Measurements from ENCODE around the gene FMNL2. TPM values are rescaled to one million over a fixed set of nuclear protein-coding genes. Genes with fewer than 3 reads are reported as not detected.
A peak's percentile ranks its signal among the peaks of the same experiment; 100 is the strongest.

Gene FMNL2
- total and polyA plus RNA-seq, 2 experiments from 2014 or later = 4.4 to 18.6 TPM

DNA sequence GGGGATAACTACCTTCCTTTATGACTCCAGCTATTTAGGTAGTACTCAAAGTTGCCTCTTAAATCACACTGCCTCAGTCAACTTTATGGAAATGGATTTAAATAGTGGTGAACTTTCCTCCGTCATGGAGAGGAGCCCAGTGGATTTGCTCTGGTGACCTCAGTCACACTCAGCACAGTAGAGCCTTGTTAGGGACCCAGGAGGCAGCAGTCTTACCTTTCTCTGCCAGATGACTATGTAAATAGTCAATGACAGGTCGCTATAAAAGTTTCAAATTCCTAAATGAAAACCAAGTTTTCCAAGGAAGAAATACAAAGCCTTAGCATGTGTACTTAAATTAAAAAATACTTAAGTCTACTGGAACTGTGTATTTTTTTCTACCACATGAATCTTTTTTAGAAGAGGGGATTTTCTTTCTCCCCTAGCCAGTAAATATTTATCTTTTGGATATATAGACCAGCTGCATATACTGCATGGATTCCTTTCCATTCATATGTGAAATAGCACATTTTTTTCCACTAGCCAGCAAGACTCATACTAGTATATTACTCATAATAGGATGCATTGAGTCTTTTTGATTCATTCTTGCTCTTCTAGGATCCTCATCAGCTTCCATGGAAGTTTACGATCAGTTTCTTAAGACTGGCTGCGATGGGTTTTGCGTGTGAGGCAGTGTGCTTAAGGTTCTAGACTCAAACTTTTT lies 147.1 kb downstream of the FMNL2 start:
- H3F3A ChIP-seq (ENCODE audit: insufficient read depth) = no peaks in the 10 kb centered on the region
- no peak overlapping the region for H3K4me2 ChIP-seq (ENCODE audit: unreplicated experiment)
- H3K27ac ChIP-seq = no peak overlapping the region
- H4K20me1 ChIP-seq (ENCODE audit: insufficient read depth) = no peaks in the 10 kb centered on the region
- WGBS, 2 experiments (ENCODE audit: low coverage in 1 of 2, low lambda C conversion rate in 2 of 2, missing lambda C conversion rate in 2 of 2) = 96 to 97% methylated on average over 5 of the region's 5 CpGs
- in situ Hi-C loops (cut with MboI) = no loop called here
- H3K36me3 ChIP-seq (ENCODE audit: low read depth) = no peaks in the 10 kb centered on the region
- no peak overlapping the region for H3K9ac ChIP-seq
- TF ChIP-seq EZH2 (IDR thresholded peaks at IDR 0.05; ENCODE audit: insufficient read depth, poor library complexity, severe bottlenecking) = no peak
- TF ChIP-seq EZH2phosphoT487 (IDR thresholded peaks at IDR 0.05; ENCODE audit: insufficient read depth, low read depth) = no peak
- DNase-seq = peak; percentile 24
- H3K4me3 ChIP-seq = no peak overlapping the region
- peaks cover 73% of the 10 kb centered on the region for H3K79me2 ChIP-seq (ENCODE audit: insufficient read depth)
- no peaks in the 10 kb centered on the region for H3K9me3 ChIP-seq (ENCODE audit: low read depth)
- no peak overlapping the region for H2AFZ ChIP-seq
- H3K4me1 ChIP-seq (ENCODE audit: insufficient read depth) = no peaks in the 10 kb centered on the region
- H3K9me2 ChIP-seq (ENCODE audit: insufficient read depth) = no peaks in the 10 kb centered on the region
- H3K27me3 ChIP-seq (replicated peaks; ENCODE audit: insufficient read depth) = no peaks in the 10 kb centered on the region

DNA sequence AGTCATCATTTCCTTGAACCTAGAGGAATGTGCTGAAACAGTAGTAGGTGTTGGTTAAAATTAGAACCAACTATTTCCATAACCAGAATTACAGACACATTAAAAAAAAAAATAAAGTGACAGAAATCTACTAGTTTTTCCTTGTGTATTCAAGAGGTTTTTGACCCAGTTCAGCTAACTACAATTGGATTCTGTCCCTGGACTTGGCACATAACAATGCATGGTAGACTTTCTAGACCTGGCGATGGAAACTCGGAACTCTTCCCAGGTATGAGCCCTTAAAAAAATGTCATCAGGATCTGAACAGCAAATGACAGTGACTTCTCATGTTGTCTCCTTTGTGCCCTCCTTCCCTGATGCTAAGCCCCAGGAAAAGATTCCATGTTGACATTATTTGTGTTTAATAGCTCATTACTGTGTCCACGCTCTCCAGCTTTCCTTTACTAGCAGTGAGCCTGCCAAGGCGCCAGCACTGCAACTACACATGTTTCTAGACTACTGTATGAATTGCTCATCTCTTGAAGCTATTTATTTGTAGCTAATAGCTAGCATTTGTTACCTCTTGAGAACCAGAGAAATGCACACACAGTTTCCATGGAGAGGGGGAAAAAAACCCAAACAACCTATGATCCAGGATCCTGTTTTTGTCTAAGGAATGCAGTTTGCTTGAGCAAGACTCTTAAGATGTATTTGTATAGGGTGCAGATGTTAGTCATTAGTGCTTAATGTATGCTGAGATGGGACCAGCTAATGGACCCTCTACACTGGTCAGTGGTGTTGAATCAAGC lies 148.5 kb downstream of the FMNL2 start:
- H3K79me2 ChIP-seq (ENCODE audit: insufficient read depth) = peaks cover 77% of the 10 kb centered on the region
- in situ Hi-C loops (cut with MboI) = no loop called here
- no peak overlapping the region for H3K9ac ChIP-seq
- H3K9me3 ChIP-seq (ENCODE audit: low read depth) = no peaks in the 10 kb centered on the region
- DNase-seq = peak; percentile 19
- TF ChIP-seq EZH2 (IDR thresholded peaks at IDR 0.05; ENCODE audit: insufficient read depth, poor library complexity, severe bottlenecking) (no peak), EZH2phosphoT487 (IDR thresholded peaks at IDR 0.05; ENCODE audit: insufficient read depth, low read depth) (no peak)
- no peak overlapping the region for H3K27ac ChIP-seq
- no peak overlapping the region for H2AFZ ChIP-seq
- no peaks in the 10 kb centered on the region for H3K4me1 ChIP-seq (ENCODE audit: insufficient read depth)
- no peaks in the 10 kb centered on the region for H4K20me1 ChIP-seq (ENCODE audit: insufficient read depth)
- no peaks in the 10 kb centered on the region for H3K9me2 ChIP-seq (ENCODE audit: insufficient read depth)
- H3K36me3 ChIP-seq (ENCODE audit: low read depth) = no peaks in the 10 kb centered on the region
- no peak overlapping the region for H3K4me2 ChIP-seq (ENCODE audit: unreplicated experiment)
- 88 to 90% methylated on average over 4 of the region's 4 CpGs for WGBS, 2 experiments (ENCODE audit: low coverage in 1 of 2, low lambda C conversion rate in 2 of 2, missing lambda C conversion rate in 2 of 2)
- H3F3A ChIP-seq (ENCODE audit: insufficient read depth) = no peaks in the 10 kb centered on the region
- H3K27me3 ChIP-seq (replicated peaks; ENCODE audit: insufficient read depth) = no peaks in the 10 kb centered on the region
- H3K4me3 ChIP-seq = no peak overlapping the region

DNA sequence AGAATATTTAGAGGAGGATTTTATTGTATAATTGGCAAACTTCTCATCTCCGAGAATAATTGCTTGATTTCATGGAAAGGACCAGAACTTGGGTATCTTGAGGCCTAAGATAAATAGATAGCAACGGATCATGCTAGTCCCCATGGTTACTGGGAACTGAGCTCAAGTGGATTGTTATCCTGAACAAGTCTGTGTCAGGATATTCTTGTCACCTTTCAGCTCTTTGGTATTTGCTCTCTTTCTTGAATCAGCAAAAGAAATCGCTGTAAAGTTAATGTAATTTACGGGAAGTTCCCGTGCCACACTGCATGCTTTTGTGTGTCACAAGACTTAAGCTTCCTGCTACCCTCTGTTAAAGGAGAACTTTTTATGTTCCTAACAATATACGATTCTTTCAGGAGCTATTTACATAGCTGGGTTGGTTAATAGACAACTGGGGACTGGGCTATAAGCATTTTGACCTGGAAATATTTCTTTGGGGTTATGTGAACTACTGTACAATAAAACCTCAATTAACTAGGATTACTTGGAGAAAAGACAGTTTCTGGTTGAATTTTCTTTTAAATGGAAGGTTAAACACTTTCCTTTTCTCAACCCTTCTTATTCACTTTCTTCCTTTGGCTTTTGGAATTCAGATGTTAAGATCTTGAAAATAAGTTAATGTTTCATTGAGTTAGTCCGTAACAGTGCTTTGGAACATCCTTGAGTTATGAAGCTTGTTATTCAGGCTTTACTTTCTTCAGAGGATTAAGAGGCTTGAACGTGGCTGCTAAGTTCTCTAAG lies 151.2 kb downstream of the FMNL2 start:
- Histone ChIP-seq H3K79me2 (ENCODE audit: insufficient read depth) (peaks cover 92% of the 10 kb centered on the region), H3K4me1 (ENCODE audit: insufficient read depth) (0 out of 2 replicates have a peak, but pooled peaks cover 3% of the 10 kb centered on the region), H3K9me3 (ENCODE audit: low read depth) (no peaks in the 10 kb centered on the region), H3K27me3 (replicated peaks; ENCODE audit: insufficient read depth) (no peaks in the 10 kb centered on the region), H3K9me2 (ENCODE audit: insufficient read depth) (no peaks in the 10 kb centered on the region), H3K9ac (no peak overlapping the region), H3K36me3 (ENCODE audit: low read depth) (no peaks in the 10 kb centered on the region), H4K20me1 (ENCODE audit: insufficient read depth) (no peaks in the 10 kb centered on the region), H3K27ac (no peak overlapping the region), H3K4me2 (ENCODE audit: unreplicated experiment) (no peak overlapping the region), H3F3A (ENCODE audit: insufficient read depth) (no peaks in the 10 kb centered on the region), H2AFZ (no peak overlapping the region), H3K4me3 (no peak overlapping the region)
- TF ChIP-seq EZH2phosphoT487 (IDR thresholded peaks at IDR 0.05; ENCODE audit: insufficient read depth, low read depth) (no peak), EZH2 (IDR thresholded peaks at IDR 0.05; ENCODE audit: insufficient read depth, poor library complexity, severe bottlenecking) (no peak)
- in situ Hi-C loops (cut with MboI) = no loop called here
- no peak for DNase-seq
- WGBS, 2 experiments (ENCODE audit: low coverage in 1 of 2, low lambda C conversion rate in 2 of 2, missing lambda C conversion rate in 2 of 2) = 86 to 90% methylated on average over 8 of the region's 8 CpGs

DNA sequence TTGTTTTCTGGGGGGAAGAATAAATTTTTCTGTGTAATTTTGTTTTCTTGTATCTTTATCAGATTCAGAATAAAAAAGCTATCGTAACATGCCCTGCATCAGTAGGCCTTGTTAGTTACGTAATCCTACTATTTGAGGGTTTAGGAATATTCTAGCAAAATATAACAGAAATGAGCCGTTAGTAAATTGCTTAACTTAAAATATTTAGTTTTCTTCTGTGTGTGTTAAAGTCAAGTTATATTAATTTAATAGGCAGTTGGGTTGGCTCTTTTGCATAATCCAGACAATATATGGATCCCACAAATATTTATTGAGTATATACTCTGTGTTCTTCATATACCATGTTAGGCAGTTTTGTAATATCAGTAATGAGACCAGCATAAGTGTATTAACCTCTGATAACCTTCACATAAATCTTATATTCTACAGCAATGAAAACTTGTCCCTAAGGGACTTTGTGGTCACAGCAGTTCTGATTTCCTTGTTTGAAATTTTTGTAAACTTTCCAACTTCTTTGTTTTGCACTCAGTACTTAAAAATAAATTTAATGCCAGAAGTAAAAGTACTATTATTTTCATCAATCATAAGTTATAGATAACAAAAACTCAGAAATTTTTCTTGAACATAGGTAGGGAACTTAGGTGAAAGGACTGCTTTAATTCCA lies 151.9 kb downstream of the FMNL2 start:
- Histone ChIP-seq H2AFZ (no peak overlapping the region), H3K79me2 (ENCODE audit: insufficient read depth) (peaks cover 85% of the 10 kb centered on the region), H3K27me3 (replicated peaks; ENCODE audit: insufficient read depth) (no peaks in the 10 kb centered on the region), H3K9ac (no peak overlapping the region), H3K9me3 (ENCODE audit: low read depth) (no peaks in the 10 kb centered on the region), H3F3A (ENCODE audit: insufficient read depth) (no peaks in the 10 kb centered on the region), H4K20me1 (ENCODE audit: insufficient read depth) (no peaks in the 10 kb centered on the region), H3K4me3 (no peak overlapping the region), H3K36me3 (ENCODE audit: low read depth) (no peaks in the 10 kb centered on the region), H3K27ac (no peak overlapping the region), H3K9me2 (ENCODE audit: insufficient read depth) (no peaks in the 10 kb centered on the region), H3K4me2 (ENCODE audit: unreplicated experiment) (no peak overlapping the region), H3K4me1 (ENCODE audit: insufficient read depth) (0 out of 2 replicates have a peak, but pooled peaks cover 6% of the 10 kb centered on the region)
- DNase-seq = no peak
- TF ChIP-seq EZH2 (IDR thresholded peaks at IDR 0.05; ENCODE audit: insufficient read depth, poor library complexity, severe bottlenecking) = no peak
- TF ChIP-seq EZH2phosphoT487 (IDR thresholded peaks at IDR 0.05; ENCODE audit: insufficient read depth, low read depth) = no peak
- 98 to 99% methylated on average over 3 of the region's 3 CpGs for WGBS, 2 experiments (ENCODE audit: low coverage in 1 of 2, low lambda C conversion rate in 2 of 2, missing lambda C conversion rate in 2 of 2)
- in situ Hi-C loops (cut with MboI) = no loop called here
